Measurements from ENCODE around the gene B4GALNT3. TPM values are rescaled to one million over a fixed set of nuclear protein-coding genes. Genes with fewer than 3 reads are reported as not detected.

The B4GALNT3 gene
- total and polyA plus RNA-seq, 9 donors: 0.58 to 4.2 (median 1.7) TPM

DNA sequence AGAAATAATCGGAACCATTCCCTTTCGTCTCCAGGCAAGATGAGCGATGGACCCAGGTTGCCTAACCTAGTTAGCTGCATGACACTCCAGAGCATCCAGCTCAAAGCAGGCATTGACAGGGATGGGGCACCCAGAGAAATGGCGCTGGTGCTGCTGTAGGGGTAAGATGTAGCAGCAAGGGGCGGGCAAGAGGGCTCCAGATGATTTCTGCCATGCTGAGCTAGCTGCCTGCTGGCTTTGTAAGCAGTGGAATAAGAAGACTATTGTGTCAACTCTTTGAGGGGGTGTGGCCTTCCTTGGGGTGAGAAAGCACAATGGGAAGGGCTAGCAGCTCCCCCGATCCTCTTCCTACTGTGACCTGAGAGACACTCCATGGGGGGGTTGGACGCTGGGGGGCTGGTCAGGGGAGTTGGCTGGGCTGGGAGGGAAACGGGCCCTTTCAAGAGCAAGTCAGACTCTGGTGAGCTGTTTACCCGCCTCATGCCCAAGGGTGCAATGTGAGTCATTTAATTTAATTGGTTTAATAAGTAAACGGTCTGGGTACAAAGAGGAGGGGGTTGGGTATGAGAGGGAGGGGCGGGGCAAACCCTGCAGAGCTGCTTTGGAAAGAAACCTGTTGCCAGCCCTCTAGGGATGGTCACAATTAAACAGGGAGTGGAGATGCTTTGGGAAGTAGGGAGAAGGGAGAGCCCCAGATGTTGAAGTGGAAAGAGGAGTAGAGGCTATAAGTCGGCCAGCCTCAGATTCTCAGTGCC lies 50.5 kb downstream of the B4GALNT3 start:
- intact Hi-C loops (cut with DNase I): no loop called here
- Histone ChIP-seq H3K27me3 (no peaks in the 10 kb centered on the region), H3K4me3 (no peak overlapping the region), H3K4me1 (ENCODE audit: insufficient read depth) (no peaks in the 10 kb centered on the region), H3K27ac (no peak overlapping the region), H3K9me3 (no peaks in the 10 kb centered on the region), H3K36me3 (no peaks in the 10 kb centered on the region)
- WGBS, 3 donors: 52 to 56% (median 53%) methylated on average over 12 of the region's 12 CpGs
- TF ChIP-seq, protein P1, sequence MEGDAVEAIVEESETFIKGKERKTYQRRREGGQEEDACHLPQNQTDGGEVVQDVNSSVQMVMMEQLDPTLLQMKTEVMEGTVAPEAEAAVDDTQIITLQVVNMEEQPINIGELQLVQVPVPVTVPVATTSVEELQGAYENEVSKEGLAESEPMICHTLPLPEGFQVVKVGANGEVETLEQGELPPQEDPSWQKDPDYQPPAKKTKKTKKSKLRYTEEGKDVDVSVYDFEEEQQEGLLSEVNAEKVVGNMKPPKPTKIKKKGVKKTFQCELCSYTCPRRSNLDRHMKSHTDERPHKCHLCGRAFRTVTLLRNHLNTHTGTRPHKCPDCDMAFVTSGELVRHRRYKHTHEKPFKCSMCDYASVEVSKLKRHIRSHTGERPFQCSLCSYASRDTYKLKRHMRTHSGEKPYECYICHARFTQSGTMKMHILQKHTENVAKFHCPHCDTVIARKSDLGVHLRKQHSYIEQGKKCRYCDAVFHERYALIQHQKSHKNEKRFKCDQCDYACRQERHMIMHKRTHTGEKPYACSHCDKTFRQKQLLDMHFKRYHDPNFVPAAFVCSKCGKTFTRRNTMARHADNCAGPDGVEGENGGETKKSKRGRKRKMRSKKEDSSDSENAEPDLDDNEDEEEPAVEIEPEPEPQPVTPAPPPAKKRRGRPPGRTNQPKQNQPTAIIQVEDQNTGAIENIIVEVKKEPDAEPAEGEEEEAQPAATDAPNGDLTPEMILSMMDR (IDR thresholded peaks at IDR 0.05): no peak
- TF ChIP-seq EP300 (IDR thresholded peaks at IDR 0.05): no peak
- no peak for TF ChIP-seq POLR2A (IDR thresholded peaks at IDR 0.05)
- no peak for DNase-seq

DNA sequence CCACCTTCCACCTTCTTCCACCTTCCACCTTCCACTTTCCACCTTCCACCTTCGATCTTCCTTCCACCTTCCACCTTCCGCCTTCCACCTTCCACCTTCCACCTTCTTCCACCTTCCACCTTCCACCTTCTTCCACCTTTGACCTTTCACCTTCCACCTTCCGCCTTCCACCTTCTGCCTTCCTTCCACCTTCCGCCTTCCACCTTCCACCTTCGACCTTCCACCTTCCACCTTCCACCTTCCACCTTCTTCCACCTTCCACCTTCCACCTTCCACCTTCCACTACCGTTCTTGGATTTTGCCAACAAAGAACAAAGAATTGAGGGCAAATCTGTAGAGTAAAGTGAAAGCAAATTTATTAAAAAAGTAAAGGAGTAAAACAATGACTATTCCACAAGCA lies 53.2 kb downstream of the B4GALNT3 start:
- Histone ChIP-seq H3K9me3 (no peaks in the 10 kb centered on the region), H3K4me3 (no peak overlapping the region), H3K4me1 (ENCODE audit: insufficient read depth) (no peaks in the 10 kb centered on the region), H3K36me3 (no peaks in the 10 kb centered on the region), H3K27me3 (no peaks in the 10 kb centered on the region), H3K27ac (no peak overlapping the region)
- intact Hi-C loops (cut with DNase I): no loop called here
- no peak for DNase-seq
- 86 to 92% (median 92%) methylated on average over 6 of the region's 6 CpGs for WGBS, 3 donors
- TF ChIP-seq EP300 (IDR thresholded peaks at IDR 0.05): no peak

DNA sequence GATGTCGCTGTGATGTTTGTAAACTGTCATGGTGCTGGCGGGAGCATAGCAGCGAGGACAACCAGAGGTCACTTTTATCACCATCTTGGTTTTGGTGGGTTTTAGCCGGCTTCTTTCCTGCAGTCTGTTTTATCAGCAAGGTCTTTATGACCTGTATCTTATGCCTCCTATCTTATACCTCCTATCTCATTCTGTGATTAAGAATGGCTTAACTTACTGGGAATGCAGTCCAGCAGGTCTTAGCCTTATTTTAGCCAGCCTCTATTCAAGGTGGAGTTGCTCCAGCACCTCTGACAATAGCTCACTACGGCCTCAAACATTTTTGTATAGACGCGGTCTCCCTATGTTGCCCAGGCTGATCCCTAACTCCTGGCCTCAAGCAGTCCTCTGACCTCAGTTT lies 53.7 kb downstream of the B4GALNT3 start:
- Histone ChIP-seq H3K27ac (no peak overlapping the region), H3K4me3 (no peak overlapping the region), H3K36me3 (no peaks in the 10 kb centered on the region), H3K27me3 (no peaks in the 10 kb centered on the region), H3K4me1 (ENCODE audit: insufficient read depth) (no peaks in the 10 kb centered on the region), H3K9me3 (no peaks in the 10 kb centered on the region)
- DNase-seq: no peak
- 48 to 55% (median 50%) methylated on average over 7 of the region's 7 CpGs for WGBS, 3 donors
- intact Hi-C loops (cut with DNase I): no loop called here
- TF ChIP-seq, protein P1 (IDR thresholded peaks at IDR 0.05): no peak
- no peak for TF ChIP-seq POLR2A (IDR thresholded peaks at IDR 0.05)
- TF ChIP-seq EP300 (IDR thresholded peaks at IDR 0.05): no peak

DNA sequence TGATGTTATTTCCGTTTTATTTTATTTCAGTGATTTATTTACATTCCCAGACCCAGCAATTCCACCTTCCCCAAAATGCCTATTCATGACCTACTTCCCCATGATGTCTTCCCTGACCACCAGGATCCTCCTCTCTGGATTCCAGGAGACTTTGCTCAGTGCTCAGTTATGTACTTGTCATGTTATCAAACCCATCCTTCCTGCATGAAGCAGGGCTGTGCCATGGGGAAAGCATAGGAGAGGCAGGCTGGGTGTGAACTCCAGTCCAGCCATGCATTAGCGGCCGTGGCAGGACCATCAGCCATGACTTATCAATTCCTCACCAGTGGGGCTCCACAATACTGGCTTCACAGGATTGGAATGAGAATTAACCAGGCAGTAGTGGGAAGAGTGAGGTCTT lies 57.8 kb downstream of the B4GALNT3 start:
- no peaks in the 10 kb centered on the region for H3K27me3 ChIP-seq
- no peak for DNase-seq

DNA sequence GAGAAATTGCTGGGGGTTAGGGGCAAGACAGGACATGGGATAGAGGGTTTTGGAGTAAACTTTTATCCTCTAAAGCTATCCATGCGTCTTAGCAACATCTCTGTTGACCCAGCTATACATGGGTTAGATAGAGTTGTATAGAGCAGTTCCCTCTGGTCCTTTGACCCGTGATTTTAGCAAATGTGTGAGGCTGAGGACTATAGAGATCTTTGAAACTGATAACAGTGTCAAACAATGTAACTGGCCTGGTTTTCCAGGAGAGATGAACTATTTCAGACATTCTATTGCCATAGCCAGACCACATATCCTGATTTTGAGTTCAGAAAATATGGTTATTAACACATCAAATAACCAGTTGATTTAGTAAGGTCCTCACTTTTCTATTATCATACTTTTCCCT lies 60.4 kb downstream of the B4GALNT3 start:
- H3K27me3 ChIP-seq: no peaks in the 10 kb centered on the region

More for the DNA sequence above, 57.8 kb downstream of the B4GALNT3 start:
- Histone ChIP-seq H3K4me1 (ENCODE audit: insufficient read depth) (no peaks in the 10 kb centered on the region), H3K4me3 (no peak overlapping the region), H3K9me3 (no peaks in the 10 kb centered on the region), H3K27ac (no peak overlapping the region), H3K36me3 (no peaks in the 10 kb centered on the region)
- intact Hi-C loops (cut with DNase I): no loop called here
- TF ChIP-seq, protein P1 (IDR thresholded peaks at IDR 0.05): no peak
- TF ChIP-seq EP300 (IDR thresholded peaks at IDR 0.05) (no peak), POLR2A (IDR thresholded peaks at IDR 0.05) (no peak)
- 64 to 74% (median 72%) methylated on average over 3 of the region's 3 CpGs for WGBS, 3 donors

More for the DNA sequence above, 60.4 kb downstream of the B4GALNT3 start:
- H3K36me3 ChIP-seq: no peaks in the 10 kb centered on the region
- H3K4me3 ChIP-seq: no peak overlapping the region
- H3K9me3 ChIP-seq: no peaks in the 10 kb centered on the region
- 68 to 88% (median 88%) methylated on average over 2 of the region's 2 CpGs for WGBS, 3 donors
- DNase-seq: no peak
- no peak for TF ChIP-seq EP300 (IDR thresholded peaks at IDR 0.05)
- TF ChIP-seq, protein P1 (IDR thresholded peaks at IDR 0.05): no peak
- TF ChIP-seq POLR2A (IDR thresholded peaks at IDR 0.05): no peak
- no peaks in the 10 kb centered on the region for H3K4me1 ChIP-seq (ENCODE audit: insufficient read depth)
- intact Hi-C loops (cut with DNase I): no loop called here
- no peak overlapping the region for H3K27ac ChIP-seq

Data from ovary (tissue), 9 donors.